Astrocyte (in vitro differentiated cells and primary cell): ENCODE results near the gene DLG1. TPM values are rescaled to one million over a fixed set of nuclear protein-coding genes. Genes with fewer than 3 reads are reported as not detected.
A peak's percentile ranks its signal among the peaks of the same experiment; 100 is the strongest.

Source experiments
- DNase-seq: peaks from one replicate; pipeline ENCODE4 v3.0.0-alpha.2; 2010; ENCODE audit warnings: low read depth
- FAIRE-seq: peaks from 2 replicates; lab custom pipeline; 2011; peaks lifted over from hg19 to GRCh38; lab: Jason Lieb, UNC
- H2AFZ ChIP-seq: 2 replicates; pipeline ENCODE4 v1.6.0; 2012; ENCODE audit warnings: low read depth, low read length, inconsistent platforms
- H3K27ac ChIP-seq: 2 replicates; pipeline ENCODE4 v1.5.1; 2011; ENCODE audit warnings: low read depth, low read length, inconsistent platforms
- H3K27me3 ChIP-seq: 2 replicates; pipeline ENCODE4 v1.6.0; 2011; ENCODE audit warnings: low read length, inconsistent platforms; ENCODE audit not compliant: insufficient read depth
- H3K36me3 ChIP-seq: 2 replicates; pipeline ENCODE4 v1.5.1; 2011; ENCODE audit warnings: low read length, inconsistent platforms; ENCODE audit not compliant: insufficient read depth
- H3K4me1 ChIP-seq: 2 replicates; pipeline ENCODE4 v1.5.1; 2011; ENCODE audit warnings: low read length, inconsistent platforms; ENCODE audit not compliant: insufficient read depth
- H3K4me2 ChIP-seq: 2 replicates; pipeline ENCODE4 v1.6.0; 2012; ENCODE audit warnings: low read length, inconsistent platforms
- H3K4me3 ChIP-seq: 2 replicates; pipeline ENCODE4 v1.5.1; 2011; ENCODE audit warnings: low read depth, mild to moderate bottlenecking, low read length, inconsistent platforms; ENCODE audit not compliant: insufficient read depth
- H3K79me2 ChIP-seq: 2 replicates; pipeline ENCODE4 v1.6.0; 2012; ENCODE audit warnings: mild to moderate bottlenecking, low read length, inconsistent platforms; ENCODE audit not compliant: insufficient read depth
- H3K9ac ChIP-seq: 2 replicates; pipeline ENCODE4 v1.6.0; 2012; ENCODE audit warnings: mild to moderate bottlenecking, low read length, inconsistent platforms
- H3K9me3 ChIP-seq: 2 replicates; pipeline ENCODE4 v1.5.1; 2012; ENCODE audit warnings: low read depth, mild to moderate bottlenecking, low read length, inconsistent platforms; ENCODE audit not compliant: insufficient read depth
- H4K20me1 ChIP-seq: 2 replicates; pipeline ENCODE4 v1.6.0; 2012; ENCODE audit warnings: low read length, inconsistent platforms; ENCODE audit not compliant: insufficient read depth
- H3K27ac Mint-ChIP-seq: one replicate; pipeline ENCODE4 v1.8.0; 2021; ENCODE audit warnings: mild to moderate bottlenecking, mixed read lengths; ENCODE audit not compliant: unreplicated experiment
- H3K27me3 Mint-ChIP-seq: one replicate; pipeline ENCODE4 v1.8.0; 2021; ENCODE audit warnings: low read depth, mixed read lengths; ENCODE audit not compliant: unreplicated experiment
- H3K36me3 Mint-ChIP-seq: one replicate; pipeline ENCODE4 v1.8.0; 2021; ENCODE audit warnings: low read depth, mixed read lengths; ENCODE audit not compliant: unreplicated experiment
- H3K4me1 Mint-ChIP-seq: one replicate; pipeline ENCODE4 v1.8.0; 2021; ENCODE audit warnings: low read depth, mixed read lengths; ENCODE audit not compliant: unreplicated experiment
- H3K4me3 Mint-ChIP-seq: one replicate; pipeline ENCODE4 v1.8.0; 2021; ENCODE audit warnings: mild to moderate bottlenecking, moderate library complexity, mixed read lengths; ENCODE audit not compliant: unreplicated experiment
- H3K9me3 Mint-ChIP-seq: one replicate; pipeline ENCODE4 v1.8.0; 2021; ENCODE audit warnings: mild to moderate bottlenecking, mixed read lengths; ENCODE audit not compliant: unreplicated experiment
- CTCF ChIP-seq: IDR thresholded peaks from 2 replicates; pipeline ENCODE4 v1.5.1; 2011; ENCODE audit warnings: low read depth, mild to moderate bottlenecking, inconsistent platforms, low read length, moderate library complexity; ENCODE audit not compliant: insufficient read depth
- EZH2 ChIP-seq: IDR thresholded peaks from 2 replicates; pipeline ENCODE4 v1.6.1; 2012; ENCODE audit warnings: mild to moderate bottlenecking, low read length, inconsistent platforms; ENCODE audit not compliant: insufficient read depth
- total RNA-seq: library from RNA; stranded (reverse); gene quantifications from 2 replicates; pipeline ENCODE4 v1.2.1, GENCODE V29; 2021

DLG1 gene
- total RNA-seq, 1 donor from 2014 or later: 210 TPM

GRCh38 chr3:197242784-197243432, 55.5 kb downstream of the DLG1 start:
- no peaks in the 10 kb centered on the region for H3K27me3 ChIP-seq
- peaks cover 4% of the 10 kb centered on the region for H3K4me1 ChIP-seq
- FAIRE-seq (no peak), DNase-seq (no peak)
- Mint-ChIP-seq H3K4me3 (no peak overlapping the region), H3K4me1 (peaks cover 21% of the 10 kb centered on the region), H3K36me3 (peaks cover 66% of the 10 kb centered on the region), H3K9me3 (peaks cover 32% of the 10 kb centered on the region), H3K27me3 (no peaks in the 10 kb centered on the region), H3K27ac (peak overlapping the region; percentile 48)
- H4K20me1 ChIP-seq: peaks cover 100% of the 10 kb centered on the region
- peaks cover 13% of the 10 kb centered on the region for H3K9me3 ChIP-seq
- no peak overlapping the region for H3K9ac ChIP-seq
- H3K4me3 ChIP-seq: no peak overlapping the region
- TF ChIP-seq CTCF (no peak), EZH2 (no peak)
- no peak overlapping the region for H3K27ac ChIP-seq
- peaks cover 100% of the 10 kb centered on the region for H3K79me2 ChIP-seq
- no peak overlapping the region for H2AFZ ChIP-seq
- H3K36me3 ChIP-seq: peaks cover 35% of the 10 kb centered on the region
- no peak overlapping the region for H3K4me2 ChIP-seq

- Histone ChIP-seq H3K79me2 (peaks cover 100% of the 10 kb centered on the region), H3K9ac (no peak overlapping the region), H3K27ac (no peak overlapping the region), H3K9me3 (peaks cover 13% of the 10 kb centered on the region), H3K4me1 (peaks cover 4% of the 10 kb centered on the region), H3K4me2 (no peak overlapping the region), H4K20me1 (peaks cover 99% of the 10 kb centered on the region), H3K4me3 (no peak overlapping the region), H3K36me3 (peaks cover 28% of the 10 kb centered on the region), H2AFZ (no peak overlapping the region), H3K27me3 (no peaks in the 10 kb centered on the region)
- Mint-ChIP-seq H3K4me3 (no peak overlapping the region), H3K36me3 (peaks cover 54% of the 10 kb centered on the region), H3K27ac (no peak overlapping the region), H3K4me1 (peaks cover 28% of the 10 kb centered on the region), H3K9me3 (peaks cover 27% of the 10 kb centered on the region), H3K27me3 (no peaks in the 10 kb centered on the region)
- TF ChIP-seq CTCF (no peak), EZH2 (no peak)
- FAIRE-seq (no peak), DNase-seq (peak; percentile 39)
Measured at GRCh38 chr3:197241173-197241572, 57.2 kb downstream of the DLG1 start.

- peak overlapping the region; percentile 6 for H3K4me2 ChIP-seq
- H3K9ac ChIP-seq: no peak overlapping the region
- H3K27ac ChIP-seq: peak overlapping the region; percentile 3
- peaks cover 28% of the 10 kb centered on the region for H3K36me3 ChIP-seq
- H3K4me3 Mint-ChIP-seq: no peak overlapping the region
- H3K27ac Mint-ChIP-seq: no peak overlapping the region
- peaks cover 47% of the 10 kb centered on the region for H3K36me3 Mint-ChIP-seq
- H3K27me3 Mint-ChIP-seq: no peaks in the 10 kb centered on the region
- no peak overlapping the region for H3K4me3 ChIP-seq
- DNase-seq: no peak
- peaks cover 28% of the 10 kb centered on the region for H3K4me1 Mint-ChIP-seq
- peaks cover 27% of the 10 kb centered on the region for H3K9me3 Mint-ChIP-seq
- no peaks in the 10 kb centered on the region for H3K27me3 ChIP-seq
- peaks cover 13% of the 10 kb centered on the region for H3K9me3 ChIP-seq
- FAIRE-seq: no peak
- H4K20me1 ChIP-seq: peaks cover 99% of the 10 kb centered on the region
- peaks cover 4% of the 10 kb centered on the region for H3K4me1 ChIP-seq
- H3K79me2 ChIP-seq: peaks cover 100% of the 10 kb centered on the region
- TF ChIP-seq CTCF: no peak
- no peak for TF ChIP-seq EZH2
- H2AFZ ChIP-seq: no peak overlapping the region
Measured at GRCh38 chr3:197239857-197240256, 58.6 kb downstream of the DLG1 start.
